ENCODE measurements around the gene ALG14.
"Not testable (repeated sequence)": the region's sequence is repeated elsewhere in the genome, so short reads cannot be mapped to it uniquely, and the experiment has no call there.

The ALG14 gene

DNA sequence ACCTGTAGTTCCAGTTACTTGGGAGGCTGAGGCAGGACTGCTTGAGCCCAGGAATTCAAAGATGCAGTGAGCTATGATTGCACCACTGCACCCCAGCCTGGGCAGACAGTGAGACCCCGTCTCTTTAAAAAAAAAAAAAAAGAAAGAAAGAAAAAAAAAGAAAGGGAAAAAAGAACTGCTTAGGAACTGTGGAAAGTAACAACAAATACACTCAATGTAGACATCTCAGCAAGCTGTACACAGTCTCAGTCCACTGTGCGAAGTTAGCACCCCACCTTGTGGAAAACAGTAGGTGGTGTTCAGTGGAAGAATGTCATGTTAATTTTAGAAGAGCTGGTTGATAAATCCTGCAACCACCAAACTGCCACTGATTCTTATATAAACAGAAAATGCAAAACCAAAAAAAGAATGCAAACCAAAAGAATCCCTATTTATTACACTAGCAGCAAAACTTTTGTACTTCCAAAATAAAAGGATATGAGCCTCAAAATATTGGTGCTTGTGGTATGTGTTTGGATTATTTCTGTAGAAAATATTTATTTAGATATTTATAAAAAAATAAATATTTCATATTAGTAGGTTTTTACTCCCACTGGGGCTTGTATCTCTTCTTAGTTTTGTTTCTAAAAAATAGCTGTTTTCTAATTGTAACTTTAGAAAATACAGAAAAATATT lies 31.1 kb downstream of the ALG14 start:
- peak; percentile 13 for DNase-seq

DNA sequence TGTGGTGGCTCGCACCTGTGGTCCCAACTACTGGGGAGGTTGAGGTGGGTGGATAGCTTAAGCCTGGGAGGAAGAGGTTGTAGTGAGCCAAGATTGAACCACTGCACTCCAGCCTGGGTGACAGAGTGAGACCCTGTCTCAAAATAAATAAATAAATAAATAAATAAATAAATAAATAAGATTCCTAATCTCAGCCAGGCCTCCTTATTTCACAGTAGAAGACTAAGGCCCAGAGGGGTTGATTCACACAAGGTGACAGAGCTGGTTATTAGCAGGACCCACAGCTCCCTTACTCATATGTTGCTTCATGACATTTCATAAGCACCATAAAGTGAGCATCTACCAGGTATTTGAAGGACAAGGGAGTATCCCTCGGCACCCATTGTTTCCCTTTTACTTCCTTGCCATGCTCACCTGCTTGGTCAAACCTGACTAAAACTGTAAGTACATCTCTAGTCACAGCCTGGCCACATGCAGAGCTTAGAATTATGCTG lies 32.7 kb downstream of the ALG14 start:
- DNase-seq = no peak

DNA sequence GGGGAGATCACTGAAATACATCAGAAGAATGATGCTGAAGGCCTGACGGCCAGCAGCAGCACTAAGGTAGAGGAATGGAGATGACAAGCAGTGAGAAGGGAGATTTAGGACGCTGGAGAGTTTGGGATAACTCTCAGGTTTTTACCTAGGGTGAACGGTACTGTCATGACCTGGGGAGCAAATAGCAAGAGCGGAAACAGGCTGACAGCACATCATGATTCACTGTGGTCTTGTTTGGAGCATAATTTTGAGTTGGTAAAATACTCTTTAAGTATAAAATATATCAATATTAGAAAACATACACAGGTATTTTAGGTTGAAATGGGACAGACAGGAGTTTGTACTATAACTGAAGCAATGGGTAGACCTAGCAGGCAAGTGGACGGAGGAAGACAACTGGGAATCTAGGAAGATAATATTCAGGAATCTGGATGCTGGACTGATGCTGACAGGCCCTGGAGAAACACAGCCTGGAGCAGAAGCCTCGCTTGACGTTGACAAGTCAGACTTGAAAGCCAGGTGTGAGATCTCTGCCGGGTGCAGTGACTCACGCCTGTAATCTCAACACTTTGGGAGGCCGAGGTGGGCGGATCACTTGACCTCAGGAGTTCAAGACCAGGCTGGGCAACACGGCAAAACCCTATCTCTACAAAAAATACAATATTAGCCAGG lies 33.3 kb downstream of the ALG14 start:
- DNase-seq = no peak

DNA sequence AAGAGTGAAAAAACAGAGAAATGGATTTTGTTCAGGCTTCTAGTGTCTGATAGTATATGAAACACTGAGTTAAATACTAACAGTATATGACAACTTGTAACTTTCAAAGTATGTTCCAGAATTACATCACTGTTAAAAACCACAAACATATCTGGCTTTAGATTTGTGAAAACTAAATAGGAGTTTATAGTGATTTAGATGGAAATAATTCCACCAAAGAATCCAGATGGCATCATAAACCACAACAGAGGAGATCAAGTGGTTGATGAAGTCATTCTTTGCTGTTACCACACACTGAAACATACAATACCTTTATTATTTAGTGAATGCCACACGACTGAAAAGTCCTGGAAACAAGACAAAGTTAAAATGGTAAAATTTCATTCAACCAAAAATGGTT lies 37.2 kb downstream of the ALG14 start:
- DNase-seq = no peak

- DNase-seq = no peak
Measured at GRCh38 chr1:95034506-95034905, 38.2 kb downstream of the ALG14 start.

GRCh38 chr1:95033843-95034242 lies 38.9 kb downstream of the ALG14 start:
- no peak for DNase-seq

DNA sequence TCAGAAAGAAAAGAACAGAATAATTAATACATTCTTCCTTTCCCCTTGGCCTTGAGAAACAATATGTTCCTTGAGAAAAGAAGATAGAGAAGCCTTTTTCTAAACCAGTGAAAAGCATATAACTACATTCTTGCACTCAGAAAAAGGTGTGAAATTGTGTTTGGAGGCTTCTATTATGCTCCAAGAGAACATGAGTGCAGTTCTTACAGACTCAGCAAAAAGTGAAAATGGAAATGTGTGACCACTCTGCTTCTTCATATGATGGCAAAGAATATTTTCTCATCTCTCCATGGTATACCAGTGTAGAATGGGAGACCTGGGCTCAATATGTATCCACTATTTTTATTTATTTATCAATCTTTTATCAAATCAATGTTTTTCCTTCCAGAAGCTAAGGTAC lies 43.2 kb downstream of the ALG14 start:
- no peak for DNase-seq

DNA sequence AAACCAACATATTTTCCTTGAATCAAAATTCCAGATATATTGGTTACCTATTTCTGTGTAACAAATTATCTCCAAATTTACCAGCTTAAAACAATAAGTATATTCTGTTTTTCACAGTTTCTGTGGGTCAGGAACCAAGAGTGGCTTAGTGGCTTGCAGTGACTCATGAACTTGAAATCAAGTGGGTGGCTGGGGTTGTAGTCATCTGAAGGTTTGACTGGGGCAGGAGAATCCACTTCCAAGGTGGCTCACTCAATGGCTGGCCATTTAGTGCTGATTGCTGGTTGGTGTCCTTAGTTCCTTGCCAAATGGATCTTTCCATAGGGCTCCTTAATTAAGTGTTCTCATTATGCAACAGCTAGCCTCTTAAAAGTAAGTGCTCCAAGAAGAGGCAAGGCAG lies 43.8 kb downstream of the ALG14 start:
- DNase-seq = no peak

- no peak for DNase-seq
Measured at GRCh38 chr1:95027046-95027445, 45.7 kb downstream of the ALG14 start.

- DNase-seq = no peak
Measured at GRCh38 chr1:95023399-95024043, 49.2 kb downstream of the ALG14 start.

DNA sequence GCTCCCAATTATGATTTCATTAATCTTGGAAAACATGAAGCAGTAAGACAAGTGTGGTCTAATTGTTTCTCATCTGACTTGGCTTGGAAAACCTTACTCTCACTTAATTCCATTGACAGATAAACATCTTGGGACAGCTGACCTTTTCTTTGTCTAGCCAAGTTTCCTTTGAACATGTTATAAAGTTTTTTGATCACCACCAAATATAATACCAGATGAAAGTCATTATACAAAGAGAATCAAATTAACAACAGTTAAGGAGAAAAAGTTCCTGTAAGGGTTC lies 50.2 kb downstream of the ALG14 start:
- no peak for DNase-seq

DNA sequence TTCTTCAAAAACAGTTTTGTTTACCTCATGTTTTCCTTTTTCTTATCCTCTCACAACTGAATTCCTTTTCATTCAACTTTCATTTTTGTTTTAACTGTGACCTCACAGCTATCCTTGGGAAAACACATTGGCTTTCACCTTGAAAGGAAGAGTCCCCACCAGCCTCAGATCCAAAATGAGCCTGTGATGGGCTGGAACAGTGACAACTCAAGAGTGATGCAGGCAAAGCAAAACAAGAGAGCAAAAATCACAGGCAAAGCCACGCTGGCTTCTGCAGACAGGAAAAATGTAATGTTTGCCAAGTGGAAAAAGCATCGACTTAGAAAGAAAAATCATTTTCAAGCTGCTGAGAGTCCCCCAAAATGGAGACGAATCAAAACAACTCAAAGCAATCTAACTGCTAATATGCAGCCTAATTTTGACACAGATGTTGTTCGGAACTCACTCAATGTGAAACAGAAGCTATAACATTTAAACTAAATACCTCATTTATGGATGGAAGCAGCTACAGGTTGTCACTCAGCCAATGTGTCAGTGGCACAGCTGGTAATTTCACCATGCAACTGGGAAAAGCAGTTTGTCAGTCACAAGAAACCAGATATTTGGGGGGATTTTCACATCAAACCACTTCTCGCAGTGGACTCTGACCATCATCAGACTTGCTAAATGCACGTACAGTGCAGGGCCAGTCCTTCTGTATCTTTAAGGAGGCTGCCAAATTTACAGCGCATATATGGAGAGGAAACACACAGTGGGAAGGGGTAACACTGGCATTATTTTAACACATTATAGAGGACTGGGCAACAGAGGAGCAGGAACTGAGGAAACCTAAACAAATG lies 50.7 kb downstream of the ALG14 start:
- DNase-seq = no peak

- no peak for DNase-seq
Measured at GRCh38 chr1:95021119-95021518, 51.6 kb downstream of the ALG14 start.

GRCh38 chr1:95019466-95019865 lies 53.3 kb downstream of the ALG14 start:
- DNase-seq = not testable (repeated sequence)

DNA sequence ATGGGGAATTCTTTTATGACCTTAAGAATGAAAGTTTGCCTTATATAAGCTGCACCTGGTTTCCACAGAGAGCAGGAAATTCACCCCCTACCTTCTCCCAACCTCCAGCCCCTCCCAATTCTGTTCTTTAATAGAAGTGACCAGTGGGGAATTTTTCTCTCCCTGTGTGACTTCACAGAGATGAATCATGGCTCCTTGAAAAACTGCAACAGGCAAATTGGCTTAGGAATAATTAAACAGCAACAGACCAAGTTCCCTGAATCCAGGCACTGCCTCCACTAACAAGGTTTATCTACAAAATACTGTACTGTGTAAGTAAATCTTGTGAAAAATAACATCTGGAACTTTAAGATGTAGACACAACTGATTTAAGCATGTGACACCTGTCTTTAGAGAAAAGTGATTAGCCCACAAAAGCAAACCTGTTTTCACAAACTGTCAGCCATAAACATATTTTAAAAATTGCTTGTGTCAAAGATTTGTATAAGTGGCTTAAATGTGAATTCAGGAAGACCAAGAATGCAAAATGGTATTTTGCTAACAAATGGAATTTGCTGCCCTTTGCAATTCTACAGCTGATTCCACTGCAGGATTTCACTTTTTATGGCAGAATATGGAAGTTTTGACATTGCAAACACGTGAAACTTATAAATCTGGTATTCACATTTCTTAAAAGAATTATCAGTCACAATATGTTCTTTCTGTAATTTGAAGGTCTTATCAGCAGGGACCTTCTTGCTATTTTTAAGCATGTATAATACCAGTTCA lies 54.0 kb downstream of the ALG14 start:
- no peak for DNase-seq

DNA sequence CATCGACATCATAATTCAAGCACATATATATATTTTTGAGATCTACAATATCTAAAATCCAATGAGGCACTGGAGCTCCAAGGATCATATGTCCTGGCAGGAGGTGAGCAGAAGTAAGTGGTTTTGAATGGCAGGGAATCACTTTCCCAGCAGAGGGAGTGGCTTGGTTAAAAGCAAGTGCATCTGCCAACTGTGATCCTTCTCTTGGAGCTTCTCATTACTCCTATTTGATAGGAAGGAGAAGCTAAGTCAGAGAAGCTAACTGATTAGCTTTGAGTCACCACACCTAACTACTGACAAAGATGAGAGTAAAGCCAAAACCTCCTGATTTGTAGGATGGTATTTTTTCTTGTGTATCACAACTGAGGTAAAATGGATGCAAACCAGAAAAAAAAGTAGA lies 55.0 kb downstream of the ALG14 start:
- no peak for DNase-seq

DNA sequence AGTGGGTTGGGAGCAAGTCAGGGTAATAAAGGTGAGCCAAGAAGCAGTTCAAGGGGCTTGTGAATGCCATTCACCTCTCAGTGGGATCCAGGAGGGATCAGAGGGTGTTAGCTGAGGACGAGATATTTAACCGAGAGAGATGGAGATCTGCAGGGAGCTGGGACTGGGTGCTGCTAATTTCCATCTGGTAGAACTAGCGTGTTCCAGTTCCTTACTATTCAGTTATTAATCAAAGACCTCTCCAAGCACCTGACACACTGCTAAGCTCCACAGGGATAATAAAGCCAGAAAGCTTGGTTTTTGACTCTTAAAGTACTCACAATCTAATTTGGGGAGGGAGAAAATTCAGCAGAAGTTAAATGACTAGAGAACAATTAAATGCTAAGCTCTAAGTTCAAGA lies 57.7 kb downstream of the ALG14 start:
- no peak for DNase-seq

DNA sequence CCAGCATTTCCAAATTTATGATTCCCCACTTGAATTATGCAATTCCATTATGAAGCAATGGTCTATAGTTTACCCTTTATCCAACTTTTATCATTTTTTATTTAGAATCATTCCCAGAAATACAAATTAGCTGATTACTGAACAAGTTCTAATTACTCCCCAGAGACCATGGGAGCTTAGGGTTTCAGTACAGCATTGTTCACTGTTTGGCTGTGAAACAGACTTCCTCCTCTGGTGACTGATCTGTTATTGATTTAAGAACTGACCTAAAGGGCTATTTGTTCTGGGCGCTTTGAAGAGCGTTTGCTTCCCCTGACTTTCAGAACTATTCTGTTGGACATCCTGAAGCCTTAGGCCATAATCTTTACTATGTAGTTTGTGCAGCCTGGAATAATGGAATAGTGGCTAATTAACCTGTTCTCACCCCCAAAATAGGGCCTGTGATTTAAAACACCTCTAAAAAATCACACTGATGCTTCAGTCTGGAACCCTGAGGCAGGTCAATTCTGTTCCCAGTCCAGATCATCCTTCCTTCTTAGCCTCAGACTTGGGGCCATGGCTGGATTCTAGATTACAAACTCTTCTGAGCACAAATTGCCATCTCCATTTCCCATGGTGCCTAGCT lies 58.7 kb downstream of the ALG14 start:
- no peak for DNase-seq

DNA sequence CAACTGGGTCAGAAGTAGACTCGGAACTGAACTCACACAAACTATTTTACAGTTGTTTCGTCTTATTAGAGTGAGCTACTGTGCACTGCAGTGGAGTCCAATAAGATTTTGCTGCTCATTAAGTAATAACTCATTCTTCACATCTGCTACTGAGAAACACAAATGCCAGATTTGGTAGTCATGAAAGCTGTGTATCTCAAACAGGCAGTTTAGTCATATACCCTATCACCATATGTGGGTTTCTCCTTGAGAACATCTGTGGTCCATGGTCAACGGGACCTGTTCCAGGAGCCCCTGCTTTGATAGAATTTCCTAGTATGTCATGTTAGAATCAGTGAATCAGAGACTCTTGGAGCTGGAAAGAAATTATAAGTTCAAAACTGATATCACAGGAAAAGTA lies 60.4 kb downstream of the ALG14 start:
- no peak for DNase-seq

GRCh38 chr1:95010158-95010557 lies 62.6 kb downstream of the ALG14 start:
- DNase-seq = no peak

- no peak for DNase-seq
Measured at GRCh38 chr1:95007687-95008086, 65.1 kb downstream of the ALG14 start.

GRCh38 chr1:95006681-95007080 lies 66.1 kb downstream of the ALG14 start:
- DNase-seq = no peak
